Ovary (tissue), 3 donors: ENCODE data around the gene FAM171A1.

Experiments
- CTCF ChIP-seq, 3 donors: fragments of 450-650 bp in 2 of 3; fragments of 200-600 bp in 1 of 3; IDR thresholded peaks; one replicate each; pipeline versions ENCODE4 v1.5.1 to v1.8.0; 2016 to 2022; ENCODE audit warnings: antibody characterized with exemption in 3 of 3, mild to moderate bottlenecking in 1 of 3
- EP300 ChIP-seq: sonication (generic); formaldehyde crosslinking; IDR thresholded peaks from one replicate; pipeline ENCODE4 v1.6.1; 2017; ENCODE audit warnings: antibody characterized with exemption
- POLR2A ChIP-seq: fragments of 450-650 bp; IDR thresholded peaks from one replicate; pipeline ENCODE4 v1.6.1; 2017; ENCODE audit warnings: antibody characterized with exemption, mild to moderate bottlenecking, moderate library complexity
- donor health status: DM: no; HTN: no; CAD: no.

- no peak for TF ChIP-seq POLR2A
- TF ChIP-seq CTCF (IDR thresholded peaks at IDR 0.05), result no peak
- no peak for TF ChIP-seq EP300
These were observed 142.7 kb downstream of the FAM171A1 start for GRCh38 chr10:15228426-15228825.
